Central memory CD8-positive, alpha-beta T cell (primary cell): ENCODE results near the gene ATP6V0A1.

Source experiments
- ATAC-seq: fragments of 150-1000 bp; cut with Tn5 transposase; replicated peaks from 2 replicates; pipeline ENCODE4 v1.10.0; 2022; ENCODE audit warnings: mild to moderate bottlenecking, moderate FRiP score, moderate number of reproducible peaks; ENCODE audit not compliant: poor library complexity, severe bottlenecking; ENCODE audit errors: extremely low read depth
- DNase-seq, 2 donors: peaks; one replicate each; pipeline ENCODE4 v3.0.0; 2021; ENCODE audit warnings: low spot score in 2 of 2
- H3K27ac Mint-ChIP-seq: one replicate; pipeline ENCODE4 v1.8.0; 2022; ENCODE audit warnings: low read depth, mild to moderate bottlenecking, moderate library complexity, mixed read lengths
- H3K27me3 Mint-ChIP-seq: one replicate; pipeline ENCODE4 v1.8.0; 2022; ENCODE audit warnings: mixed read lengths
- H3K36me3 Mint-ChIP-seq: one replicate; pipeline ENCODE4 v1.8.0; 2022; ENCODE audit warnings: mild to moderate bottlenecking, moderate library complexity, mixed read lengths; ENCODE audit not compliant: insufficient read depth
- H3K4me1 Mint-ChIP-seq: one replicate; pipeline ENCODE4 v1.8.0; 2022; ENCODE audit warnings: mixed read lengths
- H3K4me3 Mint-ChIP-seq: one replicate; pipeline ENCODE4 v1.8.0; 2022; ENCODE audit warnings: mild to moderate bottlenecking, moderate library complexity, mixed read lengths
- H3K9me3 Mint-ChIP-seq: one replicate; pipeline ENCODE4 v1.8.0; 2022; ENCODE audit warnings: mixed read lengths

ATP6V0A1 gene

DNA sequence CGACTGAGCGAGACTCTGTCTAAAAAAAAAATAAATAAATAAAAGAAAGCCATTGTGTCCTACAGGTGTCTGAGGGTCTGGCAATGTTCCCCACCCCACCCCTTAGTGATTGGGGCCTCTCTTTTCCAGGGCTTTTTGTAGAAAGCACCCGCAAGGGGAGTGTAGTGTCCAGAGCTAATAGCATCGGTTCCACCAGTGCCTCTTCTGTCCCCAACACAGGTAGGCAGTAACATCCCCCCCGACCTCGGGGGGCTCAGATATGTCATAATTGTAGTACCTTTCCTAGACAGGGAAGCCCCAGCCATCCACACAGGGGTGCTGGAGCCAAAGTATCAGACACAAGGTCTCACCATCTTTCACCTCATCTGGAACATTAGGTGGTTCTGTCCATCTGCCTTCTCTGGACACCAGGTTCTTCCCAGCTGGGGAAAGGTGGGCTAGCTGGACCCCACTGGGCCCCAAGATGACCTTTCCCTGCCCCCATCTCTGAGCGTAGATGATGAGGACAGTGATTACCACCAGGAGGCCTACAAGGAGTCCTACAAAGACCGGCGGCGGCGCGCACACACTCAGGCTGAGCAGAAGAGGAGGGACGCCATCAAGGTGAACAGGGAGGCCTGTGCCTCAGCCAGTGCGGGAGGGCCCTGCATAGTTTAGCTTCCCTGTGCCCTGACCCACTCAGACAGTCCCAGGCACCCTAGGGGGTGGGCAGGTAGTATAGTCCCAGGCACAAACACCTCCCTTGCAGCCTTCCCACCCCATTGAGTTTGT, 109.8 kb downstream of the ATP6V0A1 start:
- H3K4me3 Mint-ChIP-seq, result peak overlapping the region; percentile 50
- H3K4me1 Mint-ChIP-seq, result peaks cover 36% of the 10 kb centered on the region
- peaks cover 36% of the 10 kb centered on the region for H3K36me3 Mint-ChIP-seq
- no peaks in the 10 kb centered on the region for H3K9me3 Mint-ChIP-seq
- DNase-seq (no peak), ATAC-seq (no peak)
- H3K27ac Mint-ChIP-seq, result no peak overlapping the region
- no peaks in the 10 kb centered on the region for H3K27me3 Mint-ChIP-seq

DNA sequence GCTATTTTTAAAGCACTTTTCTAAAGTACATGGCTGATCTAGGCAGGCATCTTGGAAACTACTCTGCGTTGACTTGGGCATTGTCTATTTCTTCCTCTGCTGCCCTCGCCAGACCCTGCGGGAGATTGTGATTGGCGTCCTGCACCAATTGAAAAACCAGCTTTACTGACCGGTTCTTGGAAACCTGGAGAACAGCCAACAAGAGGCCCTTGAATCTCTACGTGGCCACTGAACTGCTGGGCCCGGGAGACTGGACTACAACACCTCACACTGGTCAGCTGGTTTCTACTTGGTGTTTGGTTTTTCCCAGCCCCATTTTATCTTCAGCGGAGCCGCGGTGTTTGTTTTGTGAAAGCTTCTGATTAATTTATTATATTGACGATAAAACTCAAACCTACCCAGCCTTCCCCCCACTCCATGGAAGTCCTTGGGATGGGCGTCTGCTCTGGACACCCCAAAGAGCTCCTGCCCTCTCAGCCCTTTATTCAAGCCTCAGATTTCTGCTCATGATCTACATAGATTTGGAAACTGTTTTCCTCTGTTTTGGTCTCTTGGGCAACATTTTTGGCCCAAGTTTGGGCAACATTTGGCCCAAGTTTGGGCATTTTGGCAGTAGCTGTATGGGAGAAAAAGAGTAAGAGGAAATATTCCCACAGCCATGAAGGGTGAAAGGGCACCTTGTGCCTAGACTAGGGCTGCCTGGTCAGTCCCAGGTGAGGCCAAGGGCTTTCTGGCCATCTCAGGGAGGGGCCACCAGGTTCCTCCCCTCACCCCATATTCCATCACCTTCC, 113.0 kb downstream of the ATP6V0A1 start:
- Mint-ChIP-seq H3K4me1 (peaks cover 43% of the 10 kb centered on the region), H3K27me3 (no peaks in the 10 kb centered on the region), H3K36me3 (peaks cover 39% of the 10 kb centered on the region), H3K9me3 (no peaks in the 10 kb centered on the region), H3K27ac (no peak overlapping the region), H3K4me3 (no peak overlapping the region)
- ATAC-seq (no peak), DNase-seq (no peak)
